HEK293T (cell line): ENCODE results near the gene GATAD1.

Experiments
- ELF4 ChIP-seq: fragments of 450-650 bp; IDR thresholded peaks from 2 replicates; pipeline ENCODE4 v1.6.1; 2017; ENCODE audit warnings: antibody characterized with exemption
- FOXK2 ChIP-seq: fragments of 450-650 bp; IDR thresholded peaks from 2 replicates; pipeline ENCODE4 v1.6.1; 2016; ENCODE audit warnings: mild to moderate bottlenecking
- FOXM1 ChIP-seq: fragments of 450-650 bp; IDR thresholded peaks from 2 replicates; pipeline ENCODE4 v1.6.1; 2017; ENCODE audit warnings: mild to moderate bottlenecking, borderline replicate concordance
- HDGF ChIP-seq: fragments of 450-650 bp; IDR thresholded peaks from 2 replicates; pipeline ENCODE4 v1.6.1; 2017; ENCODE audit warnings: antibody characterized with exemption, borderline replicate concordance
- L3MBTL2 ChIP-seq: fragments of 450-650 bp; conservative IDR thresholded peaks from 2 replicates; pipeline ENCODE4 v1.6.1; 2016; ENCODE audit warnings: mild to moderate bottlenecking
- LEF1 ChIP-seq: fragments of 450-650 bp; IDR thresholded peaks from 2 replicates; pipeline ENCODE4 v1.6.1; 2017; ENCODE audit warnings: mild to moderate bottlenecking, borderline replicate concordance
- TARDBP ChIP-seq: fragments of 450-650 bp; IDR thresholded peaks from 2 replicates; pipeline ENCODE4 v1.6.1; 2016

DNA sequence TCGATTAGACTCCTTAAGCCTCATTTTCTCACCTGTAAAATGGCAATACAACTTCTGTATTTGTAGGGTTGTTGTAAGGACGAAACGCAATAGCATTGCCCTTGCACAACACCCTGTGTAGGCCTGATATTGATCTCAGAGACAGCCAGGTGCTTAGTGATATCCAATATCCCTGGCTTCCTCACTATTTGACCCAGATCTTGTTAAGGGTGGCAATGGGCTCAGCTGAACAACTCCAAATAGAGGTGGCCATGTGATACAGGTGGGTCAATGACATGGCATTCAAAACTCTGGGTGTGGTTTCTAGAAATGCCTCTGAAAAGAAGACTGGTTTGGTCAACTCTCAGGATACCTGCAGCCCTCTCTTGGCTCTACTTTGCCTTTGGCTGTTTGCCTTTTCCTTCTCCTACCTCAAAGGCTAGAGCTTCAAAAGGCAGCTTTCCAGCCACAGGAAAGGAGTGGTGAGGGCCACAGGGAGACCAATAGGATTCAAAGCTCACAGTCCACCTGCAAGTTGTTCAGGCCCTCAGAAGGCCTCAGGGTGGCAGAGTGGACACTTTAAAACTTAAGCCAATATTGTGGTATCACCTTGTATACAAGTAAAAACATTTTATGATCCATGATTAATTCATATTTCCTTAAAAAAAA is 14.9 kb upstream of the GATAD1 start:
- TF ChIP-seq LEF1 (no peak), FOXM1 (no peak), FOXK2 (no peak), ELF4 (no peak), L3MBTL2 (no peak), TARDBP (no peak), HDGF (no peak)
